ENCODE measurements around the gene NLGN4X.
A peak's percentile ranks its signal among the peaks of the same experiment; 100 is the strongest.

The NLGN4X gene

DNA sequence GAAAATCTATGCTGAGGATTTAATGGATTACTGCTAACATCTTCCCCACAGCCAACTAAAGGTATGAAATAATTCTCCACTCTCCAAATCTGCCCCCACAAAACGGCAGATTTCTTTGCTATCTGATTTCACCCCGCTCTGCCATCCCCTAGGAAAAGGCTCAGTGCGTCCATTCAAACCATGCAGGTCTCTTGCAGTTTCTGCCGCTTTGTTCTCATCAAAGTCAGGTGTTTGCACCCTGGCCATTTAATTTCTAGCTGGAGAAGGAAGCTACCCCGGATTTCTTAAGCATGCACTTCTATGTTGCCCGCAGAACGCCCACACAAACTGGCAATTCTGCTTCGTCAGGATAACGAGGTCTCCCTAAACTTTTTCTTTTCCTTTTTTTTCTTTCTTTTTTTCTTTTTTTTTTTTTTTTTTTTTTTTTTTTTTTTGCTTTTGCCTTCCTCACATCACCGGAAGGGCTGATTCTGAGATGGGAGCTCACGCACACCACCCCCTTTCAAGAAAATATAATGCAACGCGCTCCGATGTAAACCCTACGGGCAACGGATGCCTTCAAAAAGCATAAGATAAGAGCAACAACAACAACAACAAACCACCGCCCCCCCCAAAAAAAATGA, 3.3 kb downstream of the NLGN4X start:
- no peaks in the 10 kb centered on the region for H3K36me3 ChIP-seq (ENCODE audit: control insufficient read depth, insufficient read depth, low read length)
- H3K9me3 ChIP-seq (ENCODE audit: control insufficient read depth, insufficient read depth, low read depth, low read length), result no peaks in the 10 kb centered on the region
- peak overlapping the region; percentile 78 for H3K9ac ChIP-seq (ENCODE audit: low read length)
- peak overlapping the region; percentile 94 for H3K4me3 ChIP-seq (ENCODE audit: low read depth, low read length)
- peaks cover 13% of the 10 kb centered on the region; the same call in 1 of the 2 replicates for H3K27me3 ChIP-seq (ENCODE audit: control insufficient read depth, insufficient read depth, low read length)
- H3K27ac ChIP-seq (ENCODE audit: low read depth, low read length), result peak overlapping the region; percentile 23; the same call in 1 of the 2 replicates
- peaks cover 29% of the 10 kb centered on the region for H3K4me1 ChIP-seq (ENCODE audit: control insufficient read depth, insufficient read depth, low read length)

DNA sequence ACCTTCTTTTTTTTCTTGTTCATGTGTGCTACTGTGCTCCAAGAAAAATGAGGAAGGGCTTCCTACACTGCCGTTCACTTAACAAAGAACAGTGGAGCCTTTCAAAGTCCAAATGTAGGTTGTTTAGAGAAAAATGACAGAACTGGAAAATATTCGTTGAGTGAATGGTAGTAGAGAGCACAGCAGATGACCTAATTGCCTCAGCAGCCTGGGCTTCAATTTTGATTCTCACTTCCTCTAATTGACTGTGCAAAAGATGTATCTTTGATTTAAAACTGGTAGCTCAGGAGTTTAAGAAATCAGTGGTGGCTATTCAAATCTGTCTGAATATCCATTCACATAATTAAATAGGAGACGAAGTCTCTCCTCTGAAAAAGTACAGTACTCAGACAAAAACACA, 5.2 kb downstream of the NLGN4X start:
- H3K4me1 ChIP-seq (ENCODE audit: control insufficient read depth, insufficient read depth, low read length), result peaks cover 35% of the 10 kb centered on the region
- H3K27me3 ChIP-seq (ENCODE audit: control insufficient read depth, insufficient read depth, low read length), result peaks cover 13% of the 10 kb centered on the region; the same call in 1 of the 2 replicates
- no peak overlapping the region for H3K9ac ChIP-seq (ENCODE audit: low read length)
- no peaks in the 10 kb centered on the region for H3K36me3 ChIP-seq (ENCODE audit: control insufficient read depth, insufficient read depth, low read length)
- H3K9me3 ChIP-seq (ENCODE audit: control insufficient read depth, insufficient read depth, low read depth, low read length), result no peaks in the 10 kb centered on the region
- H3K27ac ChIP-seq (ENCODE audit: low read depth, low read length), result no peak overlapping the region
- peak overlapping the region; percentile 38; the same call in 1 of the 2 replicates for H3K4me3 ChIP-seq (ENCODE audit: low read depth, low read length)

- no peaks in the 10 kb centered on the region for H3K9me3 ChIP-seq (ENCODE audit: control insufficient read depth, insufficient read depth, low read depth, low read length)
- peaks cover 7% of the 10 kb centered on the region for H3K36me3 ChIP-seq (ENCODE audit: control insufficient read depth, insufficient read depth, low read length)
- peaks cover 18% of the 10 kb centered on the region for H3K4me1 ChIP-seq (ENCODE audit: control insufficient read depth, insufficient read depth, low read length)
Measured at GRCh38 chrX:6210230-6210629, 18.4 kb downstream of the NLGN4X start.

DNA sequence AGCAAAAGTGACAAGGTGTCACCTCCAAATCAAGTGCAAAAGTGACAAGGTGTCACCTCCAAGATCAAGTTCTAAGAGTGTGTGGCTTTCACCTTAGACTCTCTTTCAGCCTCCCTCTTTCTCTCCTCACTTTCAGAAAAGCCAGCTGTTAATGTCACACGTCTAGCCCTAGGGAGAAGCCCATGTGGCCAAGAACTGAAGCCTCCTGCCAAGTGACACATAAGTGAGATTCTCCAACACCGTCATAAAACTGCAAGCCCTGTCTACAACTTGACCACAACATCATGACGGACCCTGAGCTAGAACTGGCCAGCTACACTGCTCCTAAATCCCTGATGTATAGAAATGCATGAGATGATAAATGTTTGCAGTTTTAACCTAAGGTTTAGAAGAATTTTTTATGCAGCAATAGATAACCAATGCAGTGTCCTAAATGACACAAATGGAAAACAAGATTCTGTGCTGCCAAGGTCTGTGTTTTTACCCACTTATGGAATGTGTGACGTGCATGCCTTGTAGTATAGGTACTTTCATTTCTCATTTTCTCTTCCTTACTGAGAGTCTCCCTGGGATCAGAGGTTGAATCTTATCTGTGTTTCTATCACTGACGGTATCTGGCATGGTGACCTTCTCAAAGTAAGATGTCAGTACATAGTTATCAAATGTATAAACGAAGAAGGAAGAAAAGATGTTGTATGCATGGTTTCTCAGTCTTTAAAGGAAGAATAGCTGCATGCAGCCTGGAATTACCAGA, 25.0 kb downstream of the NLGN4X start:
- Histone ChIP-seq H3K27ac (ENCODE audit: low read depth, low read length) (no peak overlapping the region), H3K27me3 (ENCODE audit: control insufficient read depth, insufficient read depth, low read length) (no peaks in the 10 kb centered on the region), H3K9ac (ENCODE audit: low read length) (no peak overlapping the region), H3K9me3 (ENCODE audit: control insufficient read depth, insufficient read depth, low read depth, low read length) (no peaks in the 10 kb centered on the region), H3K4me1 (ENCODE audit: control insufficient read depth, insufficient read depth, low read length) (peaks cover 24% of the 10 kb centered on the region), H3K36me3 (ENCODE audit: control insufficient read depth, insufficient read depth, low read length) (peaks cover 10% of the 10 kb centered on the region), H3K4me3 (ENCODE audit: low read depth, low read length) (no peak overlapping the region)

More at GRCh38 chrX:6210230-6210629, 18.4 kb downstream of the NLGN4X start:
- Histone ChIP-seq H3K4me3 (ENCODE audit: low read depth, low read length) (no peak overlapping the region), H3K27ac (ENCODE audit: low read depth, low read length) (no peak overlapping the region), H3K27me3 (ENCODE audit: control insufficient read depth, insufficient read depth, low read length) (no peaks in the 10 kb centered on the region), H3K9ac (ENCODE audit: low read length) (no peak overlapping the region)

DNA sequence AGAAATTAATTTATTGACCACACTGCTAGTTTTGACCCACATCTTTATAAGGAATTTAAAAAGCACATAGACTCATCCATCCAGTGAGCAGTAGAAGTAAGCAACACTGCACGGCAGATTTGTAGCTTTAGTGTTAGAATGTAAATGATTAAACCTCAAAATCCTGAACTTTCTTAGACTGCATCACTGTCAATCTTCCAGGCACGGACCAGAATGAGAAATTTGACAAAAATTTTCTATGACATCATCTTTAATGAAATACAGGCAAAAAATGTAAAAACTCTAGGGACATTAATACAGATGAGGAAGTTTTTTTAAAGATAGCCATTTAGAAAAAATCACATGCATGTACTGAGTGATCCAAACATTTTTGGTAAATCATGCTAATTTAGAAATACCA, 29.2 kb downstream of the NLGN4X start:
- H3K4me3 ChIP-seq (ENCODE audit: low read depth, low read length), result no peak overlapping the region
- H3K9ac ChIP-seq (ENCODE audit: low read length), result no peak overlapping the region
- H3K9me3 ChIP-seq (ENCODE audit: control insufficient read depth, insufficient read depth, low read depth, low read length), result no peaks in the 10 kb centered on the region
- H3K27me3 ChIP-seq (ENCODE audit: control insufficient read depth, insufficient read depth, low read length), result no peaks in the 10 kb centered on the region
- peaks cover 17% of the 10 kb centered on the region; the same call in 1 of the 2 replicates for H3K36me3 ChIP-seq (ENCODE audit: control insufficient read depth, insufficient read depth, low read length)
- peaks cover 24% of the 10 kb centered on the region for H3K4me1 ChIP-seq (ENCODE audit: control insufficient read depth, insufficient read depth, low read length)
- no peak overlapping the region for H3K27ac ChIP-seq (ENCODE audit: low read depth, low read length)

DNA sequence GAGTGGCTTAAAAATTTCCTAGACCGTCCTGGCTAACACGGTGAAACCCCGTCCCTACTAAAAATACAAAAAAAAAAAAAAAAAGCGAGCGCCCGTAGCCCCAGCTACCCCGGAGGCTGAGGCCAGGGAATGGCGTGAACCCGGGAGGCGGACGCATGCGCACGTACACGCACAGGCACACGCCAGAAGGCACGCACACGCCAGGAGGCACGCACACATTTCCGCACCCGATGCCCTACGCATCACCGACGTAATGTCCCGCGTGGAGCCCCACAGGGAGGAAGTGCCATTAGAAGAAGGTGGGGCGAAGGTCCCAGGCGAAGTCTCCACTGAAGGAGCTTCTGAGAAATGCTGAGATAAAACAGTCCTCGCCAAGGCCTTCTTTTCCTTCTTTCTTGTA, 41.4 kb downstream of the NLGN4X start:
- no peak overlapping the region for H3K9ac ChIP-seq (ENCODE audit: low read length)
- no peaks in the 10 kb centered on the region for H3K27me3 ChIP-seq (ENCODE audit: control insufficient read depth, insufficient read depth, low read length)
- peaks cover 5% of the 10 kb centered on the region; the same call in 1 of the 2 replicates for H3K4me1 ChIP-seq (ENCODE audit: control insufficient read depth, insufficient read depth, low read length)
- no peak overlapping the region for H3K27ac ChIP-seq (ENCODE audit: low read depth, low read length)
- H3K36me3 ChIP-seq (ENCODE audit: control insufficient read depth, insufficient read depth, low read length), result peaks cover 21% of the 10 kb centered on the region
- H3K4me3 ChIP-seq (ENCODE audit: low read depth, low read length), result no peak overlapping the region
- H3K9me3 ChIP-seq (ENCODE audit: control insufficient read depth, insufficient read depth, low read depth, low read length), result no peaks in the 10 kb centered on the region

DNA sequence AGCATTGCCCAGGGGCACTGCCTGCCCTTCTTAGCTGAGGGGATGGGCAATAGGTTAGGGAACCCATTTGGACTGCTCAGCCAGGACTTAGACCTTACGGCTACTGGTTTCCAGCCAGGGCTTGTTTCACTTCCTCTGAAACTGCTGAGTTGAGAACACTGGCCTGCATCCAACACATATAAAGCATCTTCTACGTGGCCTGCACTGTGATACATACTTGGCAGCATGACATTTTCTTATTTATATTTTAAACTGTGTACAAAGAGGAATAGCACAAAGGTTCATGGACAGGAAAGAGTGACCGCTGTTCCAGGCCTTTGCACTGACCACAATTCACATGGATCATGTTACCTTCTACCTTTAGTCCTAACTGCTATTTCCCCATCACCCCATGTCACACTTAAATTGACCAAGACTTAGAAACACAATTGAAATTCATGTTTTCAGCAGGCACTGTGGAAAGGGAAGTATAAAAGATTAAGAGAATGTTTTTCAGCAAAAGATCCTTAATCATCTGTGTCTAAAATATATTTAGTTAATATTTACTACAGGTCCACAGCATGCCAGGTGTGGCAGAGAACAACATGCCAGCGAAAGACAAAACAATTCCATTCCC, 43.7 kb downstream of the NLGN4X start:
- H3K27me3 ChIP-seq (ENCODE audit: control insufficient read depth, insufficient read depth, low read length), result no peaks in the 10 kb centered on the region
- no peaks in the 10 kb centered on the region for H3K9me3 ChIP-seq (ENCODE audit: control insufficient read depth, insufficient read depth, low read depth, low read length)
- H3K4me3 ChIP-seq (ENCODE audit: low read depth, low read length), result no peak overlapping the region
- H3K4me1 ChIP-seq (ENCODE audit: control insufficient read depth, insufficient read depth, low read length), result peaks cover 5% of the 10 kb centered on the region; the same call in 1 of the 2 replicates
- no peak overlapping the region for H3K27ac ChIP-seq (ENCODE audit: low read depth, low read length)
- no peak overlapping the region for H3K9ac ChIP-seq (ENCODE audit: low read length)
- peaks cover 21% of the 10 kb centered on the region for H3K36me3 ChIP-seq (ENCODE audit: control insufficient read depth, insufficient read depth, low read length)

DNA sequence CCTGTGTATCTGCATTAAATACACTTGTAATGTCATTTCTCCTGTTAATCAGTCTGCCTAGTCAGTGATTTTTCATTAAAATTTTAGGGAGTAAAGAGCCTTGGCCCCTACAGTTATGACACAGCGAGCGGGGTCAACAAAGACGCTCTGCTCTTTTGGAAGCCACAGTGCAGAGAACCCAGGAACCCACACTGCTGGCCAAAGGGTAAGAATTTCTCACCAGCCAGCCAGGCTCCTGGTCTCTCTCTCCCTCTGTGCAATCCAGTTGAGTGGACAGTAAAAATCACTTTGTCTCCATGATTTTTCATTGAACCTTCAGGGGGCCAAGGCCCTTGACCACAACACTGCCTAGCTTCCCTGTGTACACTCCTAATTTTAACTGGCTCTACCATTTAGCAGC, 52.8 kb downstream of the NLGN4X start:
- Histone ChIP-seq H3K27ac (ENCODE audit: low read depth, low read length) (no peak overlapping the region), H3K4me1 (ENCODE audit: control insufficient read depth, insufficient read depth, low read length) (no peaks in the 10 kb centered on the region; the same call in 1 of the 2 replicates), H3K9ac (ENCODE audit: low read length) (no peak overlapping the region), H3K4me3 (ENCODE audit: low read depth, low read length) (no peak overlapping the region), H3K9me3 (ENCODE audit: control insufficient read depth, insufficient read depth, low read depth, low read length) (no peaks in the 10 kb centered on the region), H3K36me3 (ENCODE audit: control insufficient read depth, insufficient read depth, low read length) (no peaks in the 10 kb centered on the region; the same call in 1 of the 2 replicates), H3K27me3 (ENCODE audit: control insufficient read depth, insufficient read depth, low read length) (no peaks in the 10 kb centered on the region)

DNA sequence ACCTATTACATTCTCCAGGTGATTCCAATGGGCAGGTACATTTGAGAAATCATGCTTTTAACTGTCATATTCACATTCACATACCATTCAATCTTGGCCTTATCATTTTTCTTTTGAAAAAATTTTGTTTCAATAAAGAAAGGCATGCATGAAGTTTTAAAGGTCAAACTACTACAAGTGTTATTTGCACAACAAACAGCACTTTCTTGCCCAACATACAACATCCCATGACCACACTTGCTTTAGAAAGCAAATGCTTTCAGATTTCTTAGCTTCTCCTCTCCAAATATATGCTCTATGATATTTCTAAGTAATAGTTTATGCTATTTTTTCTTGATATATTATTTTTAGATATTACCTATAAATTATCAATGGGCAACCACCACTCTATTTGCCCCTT, 58.2 kb downstream of the NLGN4X start:
- peaks cover 3% of the 10 kb centered on the region; the same call in 1 of the 2 replicates for H3K4me1 ChIP-seq (ENCODE audit: control insufficient read depth, insufficient read depth, low read length)

GRCh38 chrX:6169407-6169806, 59.3 kb downstream of the NLGN4X start:
- Histone ChIP-seq H3K27ac (ENCODE audit: low read depth, low read length) (no peak overlapping the region), H3K27me3 (ENCODE audit: control insufficient read depth, insufficient read depth, low read length) (no peaks in the 10 kb centered on the region), H3K9ac (ENCODE audit: low read length) (no peak overlapping the region), H3K4me3 (ENCODE audit: low read depth, low read length) (no peak overlapping the region), H3K9me3 (ENCODE audit: control insufficient read depth, insufficient read depth, low read depth, low read length) (peaks cover 1% of the 10 kb centered on the region; the same call in 1 of the 2 replicates), H3K4me1 (ENCODE audit: control insufficient read depth, insufficient read depth, low read length) (peaks cover 3% of the 10 kb centered on the region; the same call in 1 of the 2 replicates), H3K36me3 (ENCODE audit: control insufficient read depth, insufficient read depth, low read length) (0 out of 2 replicates have a peak, but pooled peaks cover 2% of the 10 kb centered on the region)

More for the DNA sequence above, 58.2 kb downstream of the NLGN4X start:
- no peaks in the 10 kb centered on the region for H3K9me3 ChIP-seq (ENCODE audit: control insufficient read depth, insufficient read depth, low read depth, low read length)
- H3K27me3 ChIP-seq (ENCODE audit: control insufficient read depth, insufficient read depth, low read length), result no peaks in the 10 kb centered on the region
- H3K27ac ChIP-seq (ENCODE audit: low read depth, low read length), result no peak overlapping the region
- no peak overlapping the region for H3K4me3 ChIP-seq (ENCODE audit: low read depth, low read length)
- H3K9ac ChIP-seq (ENCODE audit: low read length), result no peak overlapping the region
- no peaks in the 10 kb centered on the region for H3K36me3 ChIP-seq (ENCODE audit: control insufficient read depth, insufficient read depth, low read length)

- peaks cover 14% of the 10 kb centered on the region for H3K36me3 ChIP-seq (ENCODE audit: control insufficient read depth, insufficient read depth, low read length)
- H3K27ac ChIP-seq (ENCODE audit: low read depth, low read length), result no peak overlapping the region
- no peaks in the 10 kb centered on the region for H3K4me1 ChIP-seq (ENCODE audit: control insufficient read depth, insufficient read depth, low read length)
- H3K27me3 ChIP-seq (ENCODE audit: control insufficient read depth, insufficient read depth, low read length), result no peaks in the 10 kb centered on the region
- no peak overlapping the region for H3K4me3 ChIP-seq (ENCODE audit: low read depth, low read length)
- peaks cover 7% of the 10 kb centered on the region; the same call in 1 of the 2 replicates for H3K9me3 ChIP-seq (ENCODE audit: control insufficient read depth, insufficient read depth, low read depth, low read length)
- H3K9ac ChIP-seq (ENCODE audit: low read length), result no peak overlapping the region
Measured at GRCh38 chrX:6163721-6164120, 64.9 kb downstream of the NLGN4X start.
